SK-N-SH treated with all-trans-retinoic acid at 6 μM for 48 hours (cell line): ENCODE data around the gene ICA1.
A peak's percentile ranks its signal among the peaks of the same experiment; 100 is the strongest.

Experiments
- ATAC-seq: fragments of 200-7000 bp; cut with Tn5 transposase; 3 replicates; pipeline ENCODE4 v1.9.1; 2020; ENCODE audit warnings: mild to moderate bottlenecking, moderate library complexity
- ARNTL ChIP-seq: fragments of 450-650 bp; formaldehyde crosslinking; IDR thresholded peaks from 2 replicates; pipeline ENCODE4 v1.5.0; 2020; ENCODE audit warnings: low read depth, mild to moderate bottlenecking, moderate library complexity, borderline replicate concordance
- BACH2 ChIP-seq: fragments of 250-450 bp; sonication (Bioruptor Pico); IDR thresholded peaks from 2 replicates; pipeline ENCODE4 v1.9.0; 2021; ENCODE audit warnings: mild to moderate bottlenecking, borderline replicate concordance
- CSDC2 ChIP-seq: fragments of 250-450 bp; sonication (Bioruptor Pico); IDR thresholded peaks from 2 replicates; pipeline ENCODE4 v1.5.0; 2020; ENCODE audit warnings: mild to moderate bottlenecking, moderate library complexity
- ESRRG ChIP-seq: fragments of 250-450 bp; sonication (Bioruptor Pico); IDR thresholded peaks from 2 replicates; pipeline ENCODE4 v1.6.1; 2021; ENCODE audit warnings: mild to moderate bottlenecking
- GLIS3 ChIP-seq: fragments of 250-450 bp; sonication (Bioruptor Pico); IDR thresholded peaks from 2 replicates; pipeline ENCODE4 v1.5.0; 2020; ENCODE audit warnings: mild to moderate bottlenecking, moderate library complexity
- ISL1 ChIP-seq: fragments of 250-450 bp; sonication (Bioruptor Pico); IDR thresholded peaks from 2 replicates; pipeline ENCODE4 v2.1.2; 2022; ENCODE audit warnings: mild to moderate bottlenecking, moderate library complexity
- OSR1 ChIP-seq: fragments of 250-450 bp; sonication (Bioruptor Pico); IDR thresholded peaks from 2 replicates; pipeline ENCODE4 v1.8.0; 2022; ENCODE audit warnings: moderate library complexity, mild to moderate bottlenecking, inconsistent platforms
- PPARA ChIP-seq: fragments of 250-450 bp; sonication (Bioruptor Pico); IDR thresholded peaks from 2 replicates; pipeline ENCODE4 v1.5.0; 2020; ENCODE audit warnings: mild to moderate bottlenecking, borderline replicate concordance
- RARB ChIP-seq: fragments of 250-450 bp; sonication (Bioruptor Pico); IDR thresholded peaks from 2 replicates; pipeline ENCODE4 v1.8.0; 2021; ENCODE audit warnings: mild to moderate bottlenecking, moderate library complexity
- SNAI2 ChIP-seq: fragments of 250-450 bp; sonication (Bioruptor Pico); IDR thresholded peaks from 2 replicates; pipeline ENCODE4 v1.5.0; 2020; ENCODE audit warnings: mild to moderate bottlenecking, moderate library complexity
- TOX ChIP-seq: fragments of 250-450 bp; sonication (Bioruptor Pico); IDR thresholded peaks from 2 replicates; pipeline ENCODE4 v1.8.0; 2021; ENCODE audit warnings: mild to moderate bottlenecking, moderate library complexity, borderline replicate concordance
- ZC3H10 ChIP-seq: fragments of 250-450 bp; sonication (Bioruptor Pico); IDR thresholded peaks from 2 replicates; pipeline ENCODE4 v1.5.1; 2021; ENCODE audit warnings: mild to moderate bottlenecking, moderate library complexity
- ZFP3 ChIP-seq: fragments of 250-450 bp; sonication (Bioruptor Pico); IDR thresholded peaks from 2 replicates; pipeline ENCODE4 v1.5.0; 2020; ENCODE audit warnings: mild to moderate bottlenecking, moderate library complexity
- ZFP30 ChIP-seq: fragments of 450-650 bp; formaldehyde crosslinking; IDR thresholded peaks from 2 replicates; pipeline ENCODE4 v1.5.0; 2022; ENCODE audit warnings: mild to moderate bottlenecking, moderate library complexity
- ZNF565 ChIP-seq: fragments of 450-650 bp; formaldehyde crosslinking; conservative IDR thresholded peaks from 2 replicates; pipeline ENCODE4 v1.5.0; 2020; ENCODE audit warnings: low read depth, mild to moderate bottlenecking, moderate library complexity
- ZNF70 ChIP-seq: fragments of 450-650 bp; formaldehyde crosslinking; IDR thresholded peaks from 2 replicates; pipeline ENCODE4 v1.5.0; 2020; ENCODE audit warnings: mild to moderate bottlenecking, moderate library complexity
- ZNF8 ChIP-seq: fragments of 450-650 bp; formaldehyde crosslinking; IDR thresholded peaks from 2 replicates; pipeline ENCODE4 v1.5.0; 2020; ENCODE audit warnings: mild to moderate bottlenecking, moderate library complexity
- TF ChIP-seq, protein P1 (sequence below): fragments of 250-450 bp; sonication (Bioruptor Pico); IDR thresholded peaks from 2 replicates; pipeline ENCODE4 v1.5.1; 2020; ENCODE audit warnings: low read depth, mild to moderate bottlenecking, moderate library complexity
- TF ChIP-seq, protein P2 (sequence below): fragments of 250-450 bp; sonication (Bioruptor Pico); IDR thresholded peaks from 2 replicates; pipeline ENCODE4 v1.5.0; 2020; ENCODE audit warnings: mild to moderate bottlenecking, moderate library complexity
- TF ChIP-seq, protein P3 (sequence below): fragments of 250-450 bp; sonication (Bioruptor Pico); IDR thresholded peaks from 2 replicates; pipeline ENCODE4 v1.5.1; 2021; ENCODE audit warnings: mild to moderate bottlenecking, moderate library complexity
- TF ChIP-seq, protein P4 (sequence below): fragments of 250-450 bp; sonication (Bioruptor Pico); IDR thresholded peaks from 2 replicates; pipeline ENCODE4 v1.8.0; 2020; ENCODE audit warnings: mild to moderate bottlenecking, moderate library complexity, borderline replicate concordance

The ICA1 gene

DNA sequence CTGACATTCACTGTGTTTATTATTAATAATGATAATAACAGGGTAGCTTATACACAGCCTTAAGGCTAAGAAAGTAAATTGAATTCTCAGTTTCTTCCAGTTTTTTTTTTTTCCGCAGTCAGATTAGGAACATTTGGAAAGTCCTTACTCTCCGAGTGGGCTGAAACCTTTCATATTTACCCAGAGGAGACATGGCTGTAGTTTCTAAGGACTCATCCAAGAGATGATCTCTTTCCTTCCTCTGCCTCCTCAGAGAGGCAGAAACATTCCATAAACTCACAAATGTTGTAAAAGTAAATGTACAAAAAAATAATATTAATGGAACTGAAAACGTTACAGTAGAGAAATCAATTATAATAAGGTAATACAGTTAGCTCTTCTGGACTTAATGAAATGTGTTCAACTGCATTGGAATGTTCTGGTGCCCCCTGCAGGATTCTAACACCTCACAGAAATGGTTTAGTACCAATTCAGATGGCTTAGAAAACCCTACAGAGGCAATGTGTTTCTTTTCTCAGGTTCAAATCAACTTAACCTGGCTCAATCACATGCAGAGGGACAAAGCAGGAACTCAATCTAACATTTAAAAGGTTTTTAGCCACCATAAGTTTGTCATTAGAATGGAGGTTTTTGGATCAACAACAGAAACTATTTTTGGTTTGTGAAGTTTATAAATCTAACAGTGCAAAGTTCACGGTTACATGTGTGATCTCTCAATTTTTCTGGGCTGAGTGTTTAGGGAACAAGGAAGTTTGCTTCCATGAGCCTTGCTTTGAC is 71.7 kb downstream of the ICA1 start:
- ATAC-seq: peak; percentile 89

DNA sequence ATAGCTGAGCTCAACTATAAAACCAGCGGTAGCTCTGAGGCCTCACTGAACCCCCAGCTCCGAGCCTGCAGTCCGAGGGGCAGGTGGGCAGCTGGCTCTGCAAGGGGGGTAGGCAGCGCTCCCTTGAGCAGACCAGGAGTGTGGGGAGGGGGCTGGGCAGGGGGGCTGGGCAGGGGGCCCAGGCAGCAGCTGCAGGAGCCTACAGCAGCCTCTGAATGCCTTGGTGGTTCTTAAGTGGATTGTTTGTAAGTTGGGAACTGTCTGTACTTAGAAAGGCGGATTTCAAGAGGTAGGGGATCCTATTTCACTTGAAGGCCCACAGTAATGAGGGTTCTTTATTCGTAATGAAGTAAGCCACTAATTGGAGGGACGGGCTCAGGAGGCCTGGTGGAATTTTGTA is 72.3 kb downstream of the ICA1 start:
- TF ChIP-seq SNAI2: no peak
- TF ChIP-seq, protein P1, sequence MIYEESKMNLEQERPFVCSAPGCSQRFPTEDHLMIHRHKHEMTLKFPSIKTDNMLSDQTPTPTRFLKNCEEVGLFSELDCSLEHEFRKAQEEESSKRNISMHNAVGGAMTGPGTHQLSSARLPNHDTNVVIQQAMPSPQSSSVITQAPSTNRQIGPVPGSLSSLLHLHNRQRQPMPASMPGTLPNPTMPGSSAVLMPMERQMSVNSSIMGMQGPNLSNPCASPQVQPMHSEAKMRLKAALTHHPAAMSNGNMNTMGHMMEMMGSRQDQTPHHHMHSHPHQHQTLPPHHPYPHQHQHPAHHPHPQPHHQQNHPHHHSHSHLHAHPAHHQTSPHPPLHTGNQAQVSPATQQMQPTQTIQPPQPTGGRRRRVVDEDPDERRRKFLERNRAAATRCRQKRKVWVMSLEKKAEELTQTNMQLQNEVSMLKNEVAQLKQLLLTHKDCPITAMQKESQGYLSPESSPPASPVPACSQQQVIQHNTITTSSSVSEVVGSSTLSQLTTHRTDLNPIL (CRISPR knock-in tag): no peak
- TF ChIP-seq ZNF70 (CRISPR knock-in tag): no peak
- TF ChIP-seq, protein P2, sequence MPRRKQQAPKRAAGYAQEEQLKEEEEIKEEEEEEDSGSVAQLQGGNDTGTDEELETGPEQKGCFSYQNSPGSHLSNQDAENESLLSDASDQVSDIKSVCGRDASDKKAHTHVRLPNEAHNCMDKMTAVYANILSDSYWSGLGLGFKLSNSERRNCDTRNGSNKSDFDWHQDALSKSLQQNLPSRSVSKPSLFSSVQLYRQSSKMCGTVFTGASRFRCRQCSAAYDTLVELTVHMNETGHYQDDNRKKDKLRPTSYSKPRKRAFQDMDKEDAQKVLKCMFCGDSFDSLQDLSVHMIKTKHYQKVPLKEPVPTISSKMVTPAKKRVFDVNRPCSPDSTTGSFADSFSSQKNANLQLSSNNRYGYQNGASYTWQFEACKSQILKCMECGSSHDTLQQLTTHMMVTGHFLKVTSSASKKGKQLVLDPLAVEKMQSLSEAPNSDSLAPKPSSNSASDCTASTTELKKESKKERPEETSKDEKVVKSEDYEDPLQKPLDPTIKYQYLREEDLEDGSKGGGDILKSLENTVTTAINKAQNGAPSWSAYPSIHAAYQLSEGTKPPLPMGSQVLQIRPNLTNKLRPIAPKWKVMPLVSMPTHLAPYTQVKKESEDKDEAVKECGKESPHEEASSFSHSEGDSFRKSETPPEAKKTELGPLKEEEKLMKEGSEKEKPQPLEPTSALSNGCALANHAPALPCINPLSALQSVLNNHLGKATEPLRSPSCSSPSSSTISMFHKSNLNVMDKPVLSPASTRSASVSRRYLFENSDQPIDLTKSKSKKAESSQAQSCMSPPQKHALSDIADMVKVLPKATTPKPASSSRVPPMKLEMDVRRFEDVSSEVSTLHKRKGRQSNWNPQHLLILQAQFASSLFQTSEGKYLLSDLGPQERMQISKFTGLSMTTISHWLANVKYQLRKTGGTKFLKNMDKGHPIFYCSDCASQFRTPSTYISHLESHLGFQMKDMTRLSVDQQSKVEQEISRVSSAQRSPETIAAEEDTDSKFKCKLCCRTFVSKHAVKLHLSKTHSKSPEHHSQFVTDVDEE (CRISPR knock-in tag): no peak
- no peak for TF ChIP-seq ZNF8
- TF ChIP-seq OSR1: no peak
- TF ChIP-seq RARB (CRISPR knock-in tag): no peak
- no peak for TF ChIP-seq GLIS3 (CRISPR knock-in tag)
- no peak for TF ChIP-seq CSDC2 (CRISPR knock-in tag)
- no peak for TF ChIP-seq ZFP3 (CRISPR knock-in tag)
- TF ChIP-seq ZC3H10 (CRISPR knock-in tag): no peak
- TF ChIP-seq PPARA (CRISPR knock-in tag): no peak
- TF ChIP-seq, all 23 proteins: peak for 0
- no peak for ATAC-seq

More for the DNA sequence above, 71.7 kb downstream of the ICA1 start:
- TF ChIP-seq, protein P3, sequence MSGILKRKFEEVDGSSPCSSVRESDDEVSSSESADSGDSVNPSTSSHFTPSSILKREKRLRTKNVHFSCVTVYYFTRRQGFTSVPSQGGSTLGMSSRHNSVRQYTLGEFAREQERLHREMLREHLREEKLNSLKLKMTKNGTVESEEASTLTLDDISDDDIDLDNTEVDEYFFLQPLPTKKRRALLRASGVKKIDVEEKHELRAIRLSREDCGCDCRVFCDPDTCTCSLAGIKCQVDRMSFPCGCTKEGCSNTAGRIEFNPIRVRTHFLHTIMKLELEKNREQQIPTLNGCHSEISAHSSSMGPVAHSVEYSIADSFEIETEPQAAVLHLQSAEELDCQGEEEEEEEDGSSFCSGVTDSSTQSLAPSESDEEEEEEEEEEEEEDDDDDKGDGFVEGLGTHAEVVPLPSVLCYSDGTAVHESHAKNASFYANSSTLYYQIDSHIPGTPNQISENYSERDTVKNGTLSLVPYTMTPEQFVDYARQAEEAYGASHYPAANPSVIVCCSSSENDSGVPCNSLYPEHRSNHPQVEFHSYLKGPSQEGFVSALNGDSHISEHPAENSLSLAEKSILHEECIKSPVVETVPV (CRISPR knock-in tag): no peak
- TF ChIP-seq, protein P1 (CRISPR knock-in tag): no peak
- TF ChIP-seq ZNF8 (no peak), BACH2 (no peak), ARNTL (CRISPR knock-in tag) (no peak), CSDC2 (CRISPR knock-in tag) (no peak), GLIS3 (CRISPR knock-in tag) (no peak), ISL1 (CRISPR knock-in tag) (no peak), TOX (CRISPR knock-in tag) (no peak), ZNF70 (CRISPR knock-in tag) (no peak), ZFP3 (CRISPR knock-in tag) (no peak), RARB (CRISPR knock-in tag) (no peak), OSR1 (no peak), ZFP30 (no peak), ZNF565 (CRISPR knock-in tag) (no peak), ESRRG (CRISPR knock-in tag) (no peak), ZC3H10 (CRISPR knock-in tag) (no peak), SNAI2 (no peak)
- TF ChIP-seq, protein P4, sequence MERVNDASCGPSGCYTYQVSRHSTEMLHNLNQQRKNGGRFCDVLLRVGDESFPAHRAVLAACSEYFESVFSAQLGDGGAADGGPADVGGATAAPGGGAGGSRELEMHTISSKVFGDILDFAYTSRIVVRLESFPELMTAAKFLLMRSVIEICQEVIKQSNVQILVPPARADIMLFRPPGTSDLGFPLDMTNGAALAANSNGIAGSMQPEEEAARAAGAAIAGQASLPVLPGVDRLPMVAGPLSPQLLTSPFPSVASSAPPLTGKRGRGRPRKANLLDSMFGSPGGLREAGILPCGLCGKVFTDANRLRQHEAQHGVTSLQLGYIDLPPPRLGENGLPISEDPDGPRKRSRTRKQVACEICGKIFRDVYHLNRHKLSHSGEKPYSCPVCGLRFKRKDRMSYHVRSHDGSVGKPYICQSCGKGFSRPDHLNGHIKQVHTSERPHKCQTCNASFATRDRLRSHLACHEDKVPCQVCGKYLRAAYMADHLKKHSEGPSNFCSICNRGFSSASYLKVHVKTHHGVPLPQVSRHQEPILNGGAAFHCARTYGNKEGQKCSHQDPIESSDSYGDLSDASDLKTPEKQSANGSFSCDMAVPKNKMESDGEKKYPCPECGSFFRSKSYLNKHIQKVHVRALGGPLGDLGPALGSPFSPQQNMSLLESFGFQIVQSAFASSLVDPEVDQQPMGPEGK (CRISPR knock-in tag): no peak
